Sigmoid colon (tissue), 7 donors: Measurements from ENCODE around the gene KCNK13. TPM values are rescaled to one million over a fixed set of nuclear protein-coding genes. Genes with fewer than 3 reads are reported as not detected.

ENCODE experiments used
- DNase-seq: peaks from one replicate; pipeline ENCODE4 v3.0.0-alpha.2; 2019
- H3K27ac ChIP-seq, 4 donors: fragments of 200-600 bp; sonication (generic); one replicate each; pipeline ENCODE4 v1.5.1; 2016 to 2019; ENCODE audit warnings: mild to moderate bottlenecking in 1 of 4
- H3K27me3 ChIP-seq, 3 donors: fragments of 200-600 bp; sonication (generic); one replicate each; pipeline ENCODE4 v1.5.1; 2019; ENCODE audit warnings: mild to moderate bottlenecking in 1 of 3
- H3K36me3 ChIP-seq, 4 donors: fragments of 200-600 bp; sonication (generic); one replicate each; pipeline ENCODE4 v1.5.1; 2016 to 2019
- H3K4me1 ChIP-seq, 4 donors: fragments of 200-600 bp; sonication (generic); one replicate each; pipeline ENCODE4 v1.5.1; 2017 to 2019
- H3K4me3 ChIP-seq, 4 donors: fragments of 200-600 bp; sonication (generic); one replicate each; pipeline ENCODE4 v1.5.1; 2017 to 2019; ENCODE audit warnings: mild to moderate bottlenecking in 2 of 4, moderate library complexity in 1 of 4
- H3K9me3 ChIP-seq, 4 donors: fragments of 200-600 bp in 3 of 4; sonication (generic) in 3 of 4; one replicate each; pipeline versions ENCODE4 v1.5.1 to v1.6.1; 2013 to 2019
- EP300 ChIP-seq, 4 donors: sonication (generic); formaldehyde crosslinking; IDR thresholded peaks; one replicate each; pipeline ENCODE4 v1.6.1; 2017; ENCODE audit warnings: antibody characterized with exemption in 4 of 4
- POLR2A ChIP-seq, 2 donors: fragments of 450-650 bp; IDR thresholded peaks; one replicate each; pipeline ENCODE4 v1.6.1; 2016; ENCODE audit warnings: antibody characterized with exemption in 2 of 2, mild to moderate bottlenecking in 2 of 2, moderate library complexity in 2 of 2
- POLR2AphosphoS5 ChIP-seq, 4 donors: sonication (generic); formaldehyde crosslinking; IDR thresholded peaks; one replicate each; pipeline ENCODE4 v1.6.1; 2017; ENCODE audit warnings: antibody characterized with exemption in 4 of 4
- WGBS, 2 donors: extraction: QIAGEN DNeasy Blood & Tissue Kit; methylation state at CpG; one replicate each; pipeline ENCODE4 v1.1.7; 2013; 5-methylcytosine and 5-hydroxymethylcytosine counted together
- intact Hi-C: fragments of 100-400 bp; cut with DNase I; formaldehyde crosslinking; loops from one replicate; pipeline ENCODE4 v1.15.1; 2023
- polyA plus RNA-seq, 3 donors: library from polyadenylated mRNA; stranded (reverse); fragments of 200-250 nt; gene quantifications; one replicate each; pipeline ENCODE4 v1.2.3, GENCODE V29; 2013
- total RNA-seq, 4 donors: library from RNA; depleted of rRNA; stranded (reverse); fragments of >200 nt; gene quantifications; one replicate each; pipeline ENCODE4 v1.1.0, GENCODE V29; 2016
- TF ChIP-seq, protein P1 (sequence below), 4 experiments: fragments of 450-650 bp in 3 of 4; fragments of 200-600 bp in 1 of 4; IDR thresholded peaks; one replicate each; pipeline ENCODE4 v1.5.1; 2016 to 2019; ENCODE audit warnings: antibody characterized with exemption in 4 of 4, mild to moderate bottlenecking in 3 of 4, moderate library complexity in 2 of 4
- donor health status: healthy with polysubstance abuse.
- donor health status: Bipolar disorder and iron deficiency.
- donor health status: healthy.

Gene KCNK13
- total and polyA plus RNA-seq, 7 donors: 0.51 to 1.4 (median 0.95) TPM; not detected in 2

DNA sequence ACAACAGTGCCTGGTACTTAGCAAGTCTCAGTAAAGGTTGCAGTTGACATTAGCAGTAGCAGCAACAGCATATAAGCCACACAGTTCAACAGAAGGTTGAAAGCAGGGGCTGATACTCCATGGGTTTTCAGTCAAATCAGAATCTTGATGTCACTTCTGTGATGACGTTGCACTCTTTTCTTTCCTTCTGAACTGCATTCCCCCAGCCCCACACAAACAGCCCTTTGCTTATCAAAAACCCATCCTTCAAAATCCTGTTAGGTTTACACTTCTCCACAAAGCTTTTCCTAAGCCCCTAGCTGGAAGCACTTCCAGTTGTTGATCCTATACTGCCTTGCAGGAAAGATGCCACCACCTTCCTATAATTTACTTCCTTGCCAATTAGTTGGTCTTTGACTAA, 34.0 kb upstream of the KCNK13 start:
- no peaks in the 10 kb centered on the region for H3K4me1 ChIP-seq
- 77 to 91% methylated on average over 1 of the region's 1 CpG for WGBS, 2 donors
- no peaks in the 10 kb centered on the region for H3K9me3 ChIP-seq
- H3K27ac ChIP-seq: no peak overlapping the region
- H3K4me3 ChIP-seq: no peak overlapping the region
- intact Hi-C loops: no loop called here
- TF ChIP-seq, protein P1, sequence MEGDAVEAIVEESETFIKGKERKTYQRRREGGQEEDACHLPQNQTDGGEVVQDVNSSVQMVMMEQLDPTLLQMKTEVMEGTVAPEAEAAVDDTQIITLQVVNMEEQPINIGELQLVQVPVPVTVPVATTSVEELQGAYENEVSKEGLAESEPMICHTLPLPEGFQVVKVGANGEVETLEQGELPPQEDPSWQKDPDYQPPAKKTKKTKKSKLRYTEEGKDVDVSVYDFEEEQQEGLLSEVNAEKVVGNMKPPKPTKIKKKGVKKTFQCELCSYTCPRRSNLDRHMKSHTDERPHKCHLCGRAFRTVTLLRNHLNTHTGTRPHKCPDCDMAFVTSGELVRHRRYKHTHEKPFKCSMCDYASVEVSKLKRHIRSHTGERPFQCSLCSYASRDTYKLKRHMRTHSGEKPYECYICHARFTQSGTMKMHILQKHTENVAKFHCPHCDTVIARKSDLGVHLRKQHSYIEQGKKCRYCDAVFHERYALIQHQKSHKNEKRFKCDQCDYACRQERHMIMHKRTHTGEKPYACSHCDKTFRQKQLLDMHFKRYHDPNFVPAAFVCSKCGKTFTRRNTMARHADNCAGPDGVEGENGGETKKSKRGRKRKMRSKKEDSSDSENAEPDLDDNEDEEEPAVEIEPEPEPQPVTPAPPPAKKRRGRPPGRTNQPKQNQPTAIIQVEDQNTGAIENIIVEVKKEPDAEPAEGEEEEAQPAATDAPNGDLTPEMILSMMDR (IDR thresholded peaks at IDR 0.05): no peak
- no peak for TF ChIP-seq EP300 (IDR thresholded peaks at IDR 0.05)
- no peak for TF ChIP-seq POLR2A (IDR thresholded peaks at IDR 0.05)
- TF ChIP-seq POLR2AphosphoS5 (IDR thresholded peaks at IDR 0.05): no peak
- peaks cover 0 to 21% (median 5%) of the 10 kb centered on the region in 4 donors for H3K36me3 ChIP-seq
- H3K27me3 ChIP-seq: no peaks in the 10 kb centered on the region
- no peak for DNase-seq

DNA sequence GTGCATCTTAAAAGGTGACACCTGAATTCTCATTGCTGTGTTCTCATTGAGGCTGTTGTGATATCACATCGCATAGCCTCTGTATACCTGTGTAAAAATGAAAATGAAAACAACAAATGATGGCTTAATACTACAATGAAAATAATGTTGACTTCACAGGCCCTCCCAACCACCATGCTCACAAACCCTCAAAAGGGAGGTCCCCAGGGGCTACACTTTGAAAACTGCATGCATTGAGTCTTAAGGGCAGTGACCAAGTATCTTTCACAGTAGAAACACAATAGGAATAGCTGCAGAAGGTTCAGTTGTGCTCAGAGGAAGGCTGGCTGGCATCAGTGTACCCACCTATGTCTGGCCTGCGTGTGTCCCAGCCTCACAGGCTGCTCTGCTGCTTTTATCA, 27.6 kb upstream of the KCNK13 start:
- peaks cover 0 to 19% (median 4%) of the 10 kb centered on the region in 4 donors for H3K36me3 ChIP-seq
- DNase-seq: no peak
- no peaks in the 10 kb centered on the region for H3K4me1 ChIP-seq
- no peaks in the 10 kb centered on the region for H3K27me3 ChIP-seq
- 97 to 98% methylated on average over 2 of the region's 2 CpGs for WGBS, 2 donors
- TF ChIP-seq, protein P1 (IDR thresholded peaks at IDR 0.05): no peak
- TF ChIP-seq POLR2AphosphoS5 (IDR thresholded peaks at IDR 0.05): no peak
- no peak for TF ChIP-seq EP300 (IDR thresholded peaks at IDR 0.05)
- TF ChIP-seq POLR2A (IDR thresholded peaks at IDR 0.05): no peak
- intact Hi-C loops: no loop called here
- H3K9me3 ChIP-seq: no peaks in the 10 kb centered on the region
- H3K27ac ChIP-seq: no peak overlapping the region
- H3K4me3 ChIP-seq: no peak overlapping the region

DNA sequence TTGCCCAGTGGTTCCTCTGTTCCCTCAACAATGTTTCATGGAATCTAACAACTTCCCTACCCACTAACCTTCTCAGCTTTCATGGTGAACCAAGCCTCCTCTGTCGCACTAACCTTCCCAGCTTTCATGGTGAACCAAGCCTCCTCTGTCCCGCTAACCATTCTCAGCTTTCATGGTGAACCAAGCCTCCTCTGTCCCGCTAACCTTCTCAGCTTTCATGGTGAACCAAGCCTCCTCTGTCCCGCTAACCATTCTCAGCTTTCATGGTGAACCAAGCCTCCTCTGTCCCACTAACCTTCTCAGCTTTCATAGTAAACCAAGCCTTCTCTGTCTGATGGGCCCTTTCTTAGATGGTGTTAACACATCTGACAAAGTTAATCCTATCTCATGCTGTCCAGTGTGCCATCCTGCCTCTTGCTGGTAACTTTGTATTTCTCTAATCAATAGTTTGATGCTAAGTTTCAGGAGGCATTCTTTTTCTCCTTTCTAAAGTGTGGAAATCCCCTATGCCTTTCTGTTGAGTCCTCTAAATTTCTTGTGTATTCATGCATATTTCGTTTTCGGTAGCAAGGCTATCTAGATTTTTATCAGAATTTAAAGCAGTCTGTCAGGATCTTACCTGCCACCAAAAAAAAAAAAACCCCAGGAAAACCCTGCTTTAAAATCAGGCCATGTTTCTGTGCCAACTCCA, 26.8 kb upstream of the KCNK13 start:
- Histone ChIP-seq H3K4me1 (no peaks in the 10 kb centered on the region), H3K4me3 (no peak overlapping the region), H3K27ac (no peak overlapping the region), H3K36me3 (peaks cover 0 to 19% (median 4%) of the 10 kb centered on the region in 4 donors), H3K9me3 (no peaks in the 10 kb centered on the region), H3K27me3 (no peaks in the 10 kb centered on the region)
- DNase-seq: no peak
- intact Hi-C loops: no loop called here
- WGBS, 2 donors: 95% methylated on average over 6 of the region's 6 CpGs
- TF ChIP-seq, protein P1 (IDR thresholded peaks at IDR 0.05): no peak
- TF ChIP-seq EP300 (IDR thresholded peaks at IDR 0.05) (no peak), POLR2AphosphoS5 (IDR thresholded peaks at IDR 0.05) (no peak), POLR2A (IDR thresholded peaks at IDR 0.05) (no peak)

DNA sequence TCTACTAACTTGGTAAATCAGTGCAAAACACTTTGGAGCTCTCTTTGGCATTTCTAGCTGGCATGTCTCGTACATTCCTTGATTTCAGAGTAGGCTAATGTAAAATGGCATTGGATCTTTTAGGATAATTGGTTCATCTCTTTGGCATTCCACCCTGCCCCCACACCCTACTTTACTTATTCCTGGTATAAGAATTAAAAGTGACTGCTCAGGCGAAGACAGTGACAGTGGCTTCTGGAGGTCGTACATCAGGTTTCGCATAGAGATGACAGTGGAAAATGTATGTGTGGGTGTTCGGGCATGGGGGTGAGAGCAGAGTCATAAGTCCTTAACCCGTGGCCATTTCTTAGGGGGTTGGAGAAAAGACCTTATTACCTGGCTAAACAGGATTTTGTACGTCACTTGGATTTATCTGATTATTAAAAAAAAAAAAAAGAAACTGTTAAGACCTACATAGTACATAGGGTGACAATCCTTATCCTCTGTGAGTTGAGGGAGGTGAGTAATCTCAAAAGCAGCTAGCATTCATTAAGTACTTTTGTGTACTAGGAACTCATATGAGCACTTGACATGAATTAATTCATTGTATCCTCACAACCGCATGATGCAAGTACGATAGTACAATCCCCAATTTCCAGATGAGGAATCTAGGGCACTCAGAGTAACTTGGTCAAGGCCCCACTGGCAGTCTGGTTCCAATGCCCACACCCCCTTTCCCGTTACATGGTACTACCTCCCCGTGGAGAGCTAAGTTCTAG, 22.4 kb upstream of the KCNK13 start:
- Histone ChIP-seq H3K27ac (no peak overlapping the region), H3K4me3 (no peak overlapping the region), H3K4me1 (no peaks in the 10 kb centered on the region), H3K9me3 (no peaks in the 10 kb centered on the region), H3K27me3 (no peaks in the 10 kb centered on the region), H3K36me3 (peaks cover 0 to 10% (median 3%) of the 10 kb centered on the region in 4 donors)
- DNase-seq: no peak
- 96 to 97% methylated on average over 11 of the region's 11 CpGs for WGBS, 2 donors
- TF ChIP-seq POLR2A (IDR thresholded peaks at IDR 0.05): no peak
- TF ChIP-seq EP300 (IDR thresholded peaks at IDR 0.05): no peak
- TF ChIP-seq, protein P1 (IDR thresholded peaks at IDR 0.05): no peak
- TF ChIP-seq POLR2AphosphoS5 (IDR thresholded peaks at IDR 0.05): no peak
- intact Hi-C loops: no loop called here
